GM12891 (cell line): ENCODE results near the gene PSTPIP1.

Source experiments
- DNase-seq: peaks from one replicate; pipeline ENCODE4 v3.0.0; 2011; ENCODE audit warnings: low spot score; ENCODE audit not compliant: insufficient read length
- FAIRE-seq: peaks from 2 replicates; lab custom pipeline; 2011; peaks lifted over from hg19 to GRCh38; lab: Jason Lieb, UNC
- PAX5 ChIP-seq: IDR thresholded peaks from 2 replicates; pipeline ENCODE4 v1.6.1; 2011; ENCODE audit warnings: low read length, moderate library complexity, mild to moderate bottlenecking; ENCODE audit not compliant: insufficient read depth, severe bottlenecking
- POLR2A ChIP-seq: IDR thresholded peaks from 2 replicates; pipeline ENCODE4 v1.6.1; 2011; ENCODE audit warnings: low read depth, low read length, control low read depth
- POLR2AphosphoS5 ChIP-seq: IDR thresholded peaks from 2 replicates; pipeline ENCODE4 v1.6.1; 2011; ENCODE audit warnings: low read depth, low read length, control low read depth
- POU2F2 ChIP-seq: IDR thresholded peaks from 2 replicates; pipeline ENCODE4 v1.6.1; 2011; ENCODE audit warnings: low read depth, mild to moderate bottlenecking, control low read depth, low read length, moderate library complexity
- SPI1 ChIP-seq: IDR thresholded peaks from 2 replicates; pipeline ENCODE4 v1.6.1; 2011; ENCODE audit warnings: low read depth, low read length, control low read depth
- TAF1 ChIP-seq: IDR thresholded peaks from 2 replicates; pipeline ENCODE4 v1.6.1; 2011; ENCODE audit warnings: low read depth, low read length, control low read depth

The PSTPIP1 gene

DNA sequence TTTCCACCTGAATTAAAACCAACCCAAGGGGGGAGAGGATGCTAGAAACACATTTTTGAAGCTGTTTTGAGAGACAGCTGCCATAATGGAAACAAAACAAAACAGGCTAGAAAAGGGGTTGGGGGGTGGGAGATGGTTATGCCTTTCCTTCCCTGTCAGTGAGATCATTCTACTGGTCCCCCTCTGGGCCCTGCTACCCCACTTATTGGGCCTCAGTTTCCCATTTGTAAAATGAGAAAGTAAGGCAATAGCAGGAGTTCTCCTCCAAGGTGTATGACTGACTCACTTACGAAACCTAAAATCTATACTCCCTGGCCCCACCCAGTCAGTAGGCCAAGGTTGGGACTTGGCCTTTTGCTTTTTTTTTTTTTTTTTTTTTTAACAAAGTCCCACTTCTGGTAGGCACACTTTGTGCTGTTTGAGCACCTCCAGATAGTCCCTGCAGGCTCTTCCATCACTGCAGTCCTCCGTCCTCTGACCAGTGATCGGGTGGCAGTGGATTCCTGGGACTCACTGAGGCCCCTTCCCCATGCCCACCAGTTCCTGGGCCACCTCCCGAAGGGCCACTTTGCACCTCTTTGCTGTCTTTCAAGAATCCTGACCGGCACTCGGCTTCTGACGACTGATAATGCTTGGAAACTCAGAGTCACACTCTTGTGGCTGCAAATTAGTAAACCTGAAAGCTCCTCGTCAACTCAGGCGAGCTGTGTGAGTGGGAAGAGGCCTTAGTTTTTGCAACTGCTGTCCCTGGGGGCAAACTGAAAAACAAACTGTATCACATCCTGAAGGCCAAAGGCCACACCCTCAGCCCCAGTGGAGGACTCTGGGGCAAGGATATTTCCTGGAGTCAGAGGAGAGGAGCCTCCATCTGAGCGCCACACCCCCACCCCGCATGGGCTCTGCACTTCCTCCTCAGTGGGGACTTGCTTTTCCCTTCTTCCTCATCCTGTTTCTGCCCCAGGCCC, 6.7 kb upstream of the PSTPIP1 start:
- FAIRE-seq (peak; percentile 97), DNase-seq (peak; percentile 68)
- TF ChIP-seq POLR2AphosphoS5: 0 out of 2 replicates have a peak, but pooled peaks have one; percentile 36
- peak; percentile 60 for TF ChIP-seq PAX5
- TF ChIP-seq TAF1: no peak
- peak; percentile 46 for TF ChIP-seq SPI1
- peak; percentile 41; the same call in 1 of the 2 replicates for TF ChIP-seq POU2F2
- no peak for TF ChIP-seq POLR2A

DNA sequence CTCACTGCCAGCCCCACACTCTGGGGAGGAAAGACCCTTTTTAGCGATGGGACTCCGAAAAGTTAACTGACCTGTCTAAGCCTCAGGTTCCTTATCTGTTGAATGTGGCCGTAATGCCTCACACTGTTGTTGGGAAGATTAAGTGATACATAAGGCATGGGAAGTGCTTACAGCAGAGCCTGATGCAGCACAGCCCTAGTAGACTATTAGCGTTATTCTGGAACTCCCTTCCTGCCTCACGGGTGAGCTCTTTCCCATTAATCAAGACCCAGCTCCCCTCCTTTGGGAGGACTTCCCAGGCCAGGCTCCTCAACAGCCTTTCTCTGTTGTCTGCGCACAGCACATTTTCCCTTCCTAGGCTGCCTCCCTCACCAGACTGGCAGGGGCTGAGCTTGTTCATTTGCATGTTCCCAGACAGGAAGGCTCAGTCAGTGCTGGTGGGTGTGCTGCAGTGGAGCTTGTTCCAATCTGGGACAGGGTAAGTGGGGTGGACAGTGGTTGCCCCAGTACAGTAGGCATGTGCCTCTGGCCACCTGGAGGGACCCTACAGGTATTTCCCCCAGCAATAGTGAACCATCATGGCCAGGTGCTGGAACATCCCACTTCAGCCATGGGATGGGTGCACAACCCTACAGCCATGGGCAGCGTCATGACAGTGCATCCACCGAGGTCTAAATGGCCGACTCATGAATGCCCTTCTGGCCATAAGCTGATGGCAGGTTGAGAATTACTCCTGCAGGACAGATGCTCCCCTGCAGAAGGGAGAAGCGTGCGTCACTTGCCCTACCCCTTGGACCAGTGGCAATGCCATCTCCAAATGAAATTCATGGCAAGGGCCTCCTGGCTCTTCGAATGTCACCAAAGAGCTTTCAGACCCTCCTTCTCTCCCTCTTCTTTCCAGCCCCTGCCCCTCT, 5.8 kb upstream of the PSTPIP1 start:
- TF ChIP-seq POLR2A (no peak), POLR2AphosphoS5 (no peak)
- DNase-seq (no peak), FAIRE-seq (peak; percentile 70)

DNA sequence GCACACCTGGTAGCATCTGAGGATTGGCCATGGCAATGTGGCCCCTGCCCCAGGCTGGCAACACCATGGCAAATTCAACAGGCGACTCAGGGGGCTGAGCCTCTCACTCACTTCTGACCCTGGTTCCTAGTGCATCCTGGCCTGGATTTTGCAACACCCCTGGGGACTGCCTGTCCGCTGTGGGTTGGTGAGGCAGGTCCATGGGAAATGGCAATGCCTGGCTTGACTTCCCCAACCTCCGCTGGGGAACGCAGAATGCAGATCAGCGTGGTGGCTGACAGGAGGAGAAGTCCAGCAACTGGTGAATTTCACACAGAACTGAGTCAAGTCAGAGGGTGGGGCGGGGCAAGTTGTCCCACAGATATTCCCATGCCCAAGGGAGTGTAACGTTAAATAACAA, 3.9 kb upstream of the PSTPIP1 start:
- no peak for DNase-seq
- TF ChIP-seq POU2F2 (no peak), POLR2A (no peak), PAX5 (no peak), SPI1 (no peak), POLR2AphosphoS5 (no peak), TAF1 (no peak)
- no peak for FAIRE-seq

DNA sequence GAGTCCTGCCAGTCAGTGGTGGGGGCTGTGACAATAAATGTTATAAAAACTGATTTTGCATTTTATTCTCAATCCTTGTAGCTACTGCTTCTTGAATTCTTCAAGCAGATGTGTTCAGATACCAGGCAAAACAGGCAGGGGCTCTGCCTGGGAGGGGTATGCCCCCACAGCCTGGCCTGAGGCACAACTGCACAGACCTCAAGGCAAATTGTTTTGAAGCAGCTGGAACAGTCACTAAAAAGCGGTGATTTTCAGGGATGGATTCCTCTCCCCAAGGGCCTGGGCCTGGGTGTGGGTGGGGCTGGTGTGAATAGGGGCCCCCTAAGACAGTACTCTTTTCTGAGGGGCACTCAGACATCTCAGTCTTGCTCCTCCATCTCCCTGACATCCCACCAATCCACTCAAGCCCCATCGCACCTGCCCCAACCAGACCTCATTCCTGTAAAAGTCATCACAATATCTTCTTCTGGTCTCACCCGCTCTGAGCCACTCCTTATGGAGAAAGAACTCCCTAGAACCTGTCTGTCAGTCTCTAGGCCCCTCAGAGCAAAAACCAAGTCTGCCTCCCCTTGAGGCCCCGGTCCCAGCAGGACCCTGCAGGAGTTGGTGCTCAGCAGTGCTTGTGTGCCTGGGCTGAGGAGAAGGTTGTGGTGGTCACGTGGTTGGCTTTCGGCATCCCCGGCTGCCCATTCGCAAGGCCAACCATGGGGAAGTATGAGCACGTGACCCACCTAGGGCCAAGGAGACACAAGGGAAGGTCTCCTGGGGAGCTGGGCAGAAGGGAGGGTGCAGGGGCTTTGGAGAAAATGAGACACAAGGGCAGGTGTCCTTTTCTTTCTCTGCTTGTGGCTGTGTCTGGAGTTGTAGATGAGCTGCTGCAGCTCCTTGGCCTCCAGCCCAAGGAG, 2.9 kb upstream of the PSTPIP1 start:
- FAIRE-seq: no peak
- no peak for DNase-seq
- TF ChIP-seq POLR2A (no peak), POU2F2 (no peak), TAF1 (no peak), SPI1 (no peak), PAX5 (no peak), POLR2AphosphoS5 (no peak)

DNA sequence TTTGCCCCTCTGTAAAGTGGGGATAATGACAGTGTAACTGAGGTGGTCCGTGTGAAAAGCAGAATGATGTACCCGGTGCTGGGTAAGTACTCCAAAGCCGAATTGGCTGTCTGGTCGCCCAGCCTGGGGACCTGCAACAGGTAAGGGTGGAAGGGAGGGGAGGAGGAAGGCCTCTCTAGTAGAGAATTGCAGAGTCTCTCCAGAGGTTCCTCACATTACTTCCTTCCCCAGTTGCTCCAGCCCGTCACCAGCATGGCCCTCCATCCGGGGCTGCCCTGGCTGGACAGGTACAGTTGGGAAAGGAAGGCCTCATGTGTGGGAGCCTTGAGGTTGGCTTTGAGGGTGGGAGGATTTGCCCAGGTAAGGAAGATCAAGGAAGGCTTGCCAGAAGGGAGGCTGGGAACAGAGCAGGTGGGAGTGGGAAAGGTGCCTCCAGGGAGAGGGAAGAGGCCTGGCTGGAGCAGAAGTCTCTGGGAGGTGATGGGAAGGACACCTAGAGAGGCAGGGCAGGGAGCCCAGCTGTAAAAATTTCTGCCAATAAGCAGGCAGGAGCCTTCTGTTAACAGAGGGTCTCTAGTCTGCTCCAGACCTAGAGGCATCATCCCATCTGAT, 1.7 kb upstream of the PSTPIP1 start:
- FAIRE-seq: no peak
- no peak for DNase-seq
- TF ChIP-seq TAF1 (no peak), POLR2A (no peak), POLR2AphosphoS5 (no peak), POU2F2 (no peak), SPI1 (no peak), PAX5 (no peak)

DNA sequence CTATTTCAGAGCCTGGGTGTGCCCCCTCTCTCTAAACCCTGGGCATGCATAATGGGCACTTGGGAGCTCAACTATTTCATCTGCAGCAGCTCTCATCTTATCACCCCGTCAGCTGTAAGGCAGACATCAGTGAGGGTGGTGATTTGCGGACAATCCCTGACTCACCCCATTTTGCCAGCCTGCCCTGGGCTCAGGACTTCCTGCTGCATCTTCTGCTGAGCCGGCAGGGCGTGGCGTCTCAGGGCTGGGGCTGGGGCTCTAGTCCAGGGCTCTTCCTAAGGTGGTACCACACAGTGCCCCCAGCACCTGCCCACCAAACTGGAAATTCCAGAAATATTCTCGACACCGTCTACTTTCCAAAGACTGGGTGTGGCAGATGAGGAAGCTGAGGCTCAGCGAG, 925 bp upstream of the PSTPIP1 start:
- no peak for FAIRE-seq

DNA sequence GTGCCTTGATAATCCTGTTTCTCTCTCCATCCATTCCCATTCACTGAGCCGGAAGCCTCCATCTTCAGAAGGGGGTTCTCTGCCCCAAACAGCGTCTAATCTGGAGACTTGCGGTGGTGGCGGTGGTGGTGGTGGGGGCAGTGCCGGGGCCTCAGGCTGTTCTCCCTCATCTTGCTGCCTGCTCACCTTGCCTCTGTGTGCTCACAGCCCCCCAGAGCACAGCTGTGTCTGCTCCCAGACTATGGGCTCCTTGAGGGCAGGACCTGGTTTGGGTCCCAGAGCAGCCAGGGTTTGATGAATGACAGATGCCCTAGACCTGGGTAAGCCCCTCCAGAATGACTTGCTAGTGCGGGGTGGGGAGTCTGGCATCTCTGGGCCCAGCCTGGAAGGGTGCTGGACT, 430 bp upstream of the PSTPIP1 start:
- FAIRE-seq: no peak
- TF ChIP-seq SPI1 (no peak), POLR2AphosphoS5 (no peak), TAF1 (no peak), POLR2A (no peak), POU2F2 (no peak), PAX5 (no peak)
- DNase-seq: no peak

More for the DNA sequence above, 925 bp upstream of the PSTPIP1 start:
- DNase-seq: no peak
- TF ChIP-seq PAX5 (no peak), POU2F2 (no peak), SPI1 (no peak), TAF1 (no peak), POLR2AphosphoS5 (no peak), POLR2A (no peak)

DNA sequence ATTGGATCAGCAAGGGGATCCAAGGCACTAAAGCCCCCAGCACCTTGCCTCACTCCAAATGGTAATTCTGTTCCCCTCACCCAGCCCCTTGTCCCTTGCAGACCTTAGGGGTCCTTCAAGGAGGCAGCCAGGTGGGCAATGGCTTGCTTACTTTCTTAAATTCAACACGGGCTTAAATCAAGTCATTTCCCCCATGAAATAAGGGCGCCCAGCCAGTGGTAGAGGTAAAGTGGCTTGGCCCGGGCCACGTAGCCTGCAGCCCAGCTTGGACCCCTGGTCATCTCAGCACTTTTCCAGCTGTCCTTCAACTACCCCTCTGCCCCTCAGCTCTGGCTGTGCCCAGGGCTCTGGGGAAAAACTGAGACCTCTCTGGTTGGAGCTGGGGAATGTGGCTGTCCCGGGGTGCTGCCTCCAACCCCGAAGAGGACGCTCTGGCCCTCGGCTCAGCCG, 1.2 kb downstream of the PSTPIP1 start:
- DNase-seq (no peak), FAIRE-seq (no peak)
- TF ChIP-seq TAF1 (no peak), POLR2A (no peak), POLR2AphosphoS5 (no peak), SPI1 (no peak)
